GM21825 (cell line): ENCODE measurements around the gene BAD.

ENCODE experiments used
- ATAC-seq: cut with Tn5 transposase; IDR thresholded peaks from one replicate; pipeline ENCODE4 v1.9.1; 2021; ENCODE audit warnings: mild to moderate bottlenecking, moderate library complexity; ENCODE audit not compliant: unreplicated experiment

The BAD gene

DNA sequence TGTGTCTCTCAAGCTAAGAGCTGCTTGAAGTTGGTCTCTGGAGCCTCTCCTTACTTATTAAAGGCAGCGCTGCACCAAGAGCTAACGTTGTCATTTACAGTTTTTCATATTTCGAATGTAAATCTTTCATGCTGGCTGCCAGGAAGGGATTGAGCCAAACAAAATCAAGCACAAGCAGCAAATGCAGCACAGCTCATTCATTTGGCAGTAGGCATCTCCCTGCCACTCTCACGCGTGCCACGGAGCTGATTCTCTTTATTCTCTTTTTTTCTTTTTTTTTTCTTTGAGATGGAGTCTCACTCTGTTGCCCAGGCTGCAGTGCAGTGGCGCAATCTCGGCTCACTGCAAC is 51.5 kb downstream of the BAD start:
- no peak for ATAC-seq

DNA sequence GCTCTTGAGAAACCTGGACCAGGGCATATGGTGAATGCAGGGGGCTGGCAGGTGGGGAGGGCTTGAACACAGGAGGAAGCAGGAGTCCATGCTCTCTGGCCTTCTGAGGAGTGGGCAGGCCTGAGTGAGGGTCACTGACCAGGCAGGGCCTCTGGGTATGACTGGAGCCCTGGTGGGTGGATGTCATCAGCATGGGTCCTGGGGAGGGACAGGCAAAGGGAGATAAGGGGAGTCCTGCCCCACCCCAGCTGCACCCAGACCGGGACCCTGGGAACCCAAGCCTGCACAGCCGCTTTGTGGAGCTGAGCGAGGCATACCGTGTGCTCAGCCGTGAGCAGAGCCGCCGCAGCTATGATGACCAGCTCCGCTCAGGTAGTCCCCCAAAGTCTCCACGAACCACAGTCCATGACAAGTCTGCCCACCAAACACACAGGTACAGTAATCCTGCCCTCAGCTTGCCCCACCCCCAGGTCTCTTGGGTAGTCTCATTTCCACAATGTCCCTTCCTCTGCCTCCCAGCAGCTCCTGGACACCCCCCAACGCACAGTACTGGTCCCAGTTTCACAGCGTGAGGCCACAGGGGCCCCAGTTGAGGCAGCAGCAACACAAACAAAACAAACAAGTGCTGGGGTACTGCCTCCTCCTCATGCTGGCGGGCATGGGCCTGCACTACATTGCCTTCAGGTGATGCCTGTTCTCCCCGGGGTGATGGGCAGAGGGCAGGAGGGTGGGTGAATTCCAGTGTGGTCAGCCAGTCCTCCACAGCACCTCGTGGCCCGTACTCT is 52.1 kb downstream of the BAD start:
- ATAC-seq: no peak

DNA sequence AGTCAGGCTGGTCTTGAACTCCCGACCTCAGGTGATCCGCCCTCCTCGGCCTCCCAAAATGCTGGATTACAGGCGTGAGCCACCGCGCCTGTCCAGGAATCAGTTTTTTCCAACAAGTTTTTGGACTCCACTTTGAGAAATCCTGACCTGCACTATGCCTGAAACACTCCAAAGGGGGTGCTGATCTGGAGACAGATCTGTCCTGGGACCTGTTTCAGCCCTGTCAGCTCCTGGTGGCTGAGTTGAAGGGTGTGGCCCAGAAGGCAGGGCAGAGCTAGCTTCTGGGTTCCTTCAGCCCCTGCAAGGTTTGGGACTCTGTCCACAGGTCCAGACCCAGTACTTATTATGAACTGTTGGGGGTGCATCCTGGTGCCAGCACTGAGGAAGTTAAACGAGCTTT is 52.9 kb downstream of the BAD start:
- no peak for ATAC-seq

DNA sequence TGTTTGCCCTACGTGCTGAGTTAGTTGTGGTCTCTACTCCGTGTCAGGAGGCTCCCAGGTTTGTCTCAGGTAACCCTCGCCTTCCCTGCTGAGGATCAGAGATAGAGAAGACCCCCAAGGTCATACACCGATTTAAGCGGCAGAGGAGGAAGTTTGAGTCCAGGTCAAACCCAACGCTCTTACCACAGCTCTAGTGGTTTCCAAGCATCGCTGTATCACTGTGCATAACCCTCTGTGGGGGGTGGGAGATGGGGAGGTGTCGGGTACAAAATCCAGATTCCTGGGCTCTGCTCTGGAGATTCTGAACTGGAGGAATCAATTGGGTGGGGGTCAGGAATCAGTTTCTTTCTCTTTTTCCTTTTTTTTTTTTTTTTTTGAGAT is 53.5 kb downstream of the BAD start:
- no peak for ATAC-seq

DNA sequence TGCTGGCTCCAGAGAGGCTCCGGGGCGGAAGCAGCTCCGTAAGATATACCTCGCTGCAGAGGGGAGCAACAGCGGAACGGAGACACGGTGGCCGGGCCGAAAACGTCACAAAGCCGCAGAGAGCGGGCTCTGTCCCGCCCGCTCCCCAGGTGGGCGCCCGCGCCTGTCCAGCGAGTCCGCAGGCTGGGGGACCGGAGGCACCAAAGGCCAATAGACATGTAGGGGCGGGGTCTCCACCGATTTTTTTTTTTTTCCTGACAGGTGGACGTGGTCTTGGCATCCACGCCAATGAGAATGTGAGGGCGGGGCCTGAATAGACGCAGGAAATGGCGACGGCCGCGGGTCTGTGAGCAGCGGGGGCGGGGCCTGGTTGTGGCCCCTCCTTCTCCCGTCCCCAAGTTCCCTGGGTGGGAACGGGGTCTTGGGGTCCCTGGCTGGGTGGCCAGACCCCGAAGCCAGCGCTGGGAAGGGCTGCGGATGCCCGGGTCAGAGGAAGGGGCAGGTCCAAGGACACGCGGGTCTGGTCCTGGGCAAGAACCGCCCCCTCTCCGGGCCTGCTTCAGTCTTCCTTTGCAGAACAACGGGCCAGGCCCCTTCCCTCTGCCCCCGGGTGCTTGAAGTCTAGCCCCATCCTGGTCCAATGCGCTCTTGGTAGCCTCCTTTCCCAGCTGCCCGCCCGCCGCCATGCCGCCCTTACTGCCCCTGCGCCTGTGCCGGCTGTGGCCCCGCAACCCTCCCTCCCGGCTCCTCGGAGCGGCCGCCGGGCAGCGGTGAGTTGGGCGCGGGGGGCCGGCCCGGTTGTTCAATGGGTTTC is 54.1 kb downstream of the BAD start, which contains the start of gene DNAJC4:
TSS of gene DNAJC4 (plus strand) at position 378 of the 814 bp plus-strand sequence. CDS start at position 685, 307 bp downstream.
- ATAC-seq: no peak

DNA sequence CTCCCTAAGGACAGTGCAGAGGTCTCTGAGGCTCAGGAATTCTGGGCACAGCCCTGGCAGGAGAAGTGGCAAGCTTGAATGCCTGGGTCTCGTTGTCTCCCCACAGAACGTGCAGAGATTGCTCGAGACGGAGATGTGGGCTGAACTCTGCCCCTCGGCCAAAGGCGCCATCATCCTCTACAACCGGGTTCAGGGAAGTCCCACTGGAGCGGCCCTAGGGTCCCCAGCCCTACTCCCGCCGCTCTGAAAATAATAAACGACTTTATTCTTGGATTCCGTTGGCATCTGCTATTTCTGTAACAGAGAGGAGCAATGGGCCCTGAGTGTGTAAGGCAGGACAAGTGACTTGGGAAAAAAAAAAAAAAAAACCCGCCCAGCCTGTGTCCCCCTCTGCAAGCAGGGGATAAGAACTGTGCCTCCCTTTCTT is 54.7 kb downstream of the BAD start:
- ATAC-seq: no peak

DNA sequence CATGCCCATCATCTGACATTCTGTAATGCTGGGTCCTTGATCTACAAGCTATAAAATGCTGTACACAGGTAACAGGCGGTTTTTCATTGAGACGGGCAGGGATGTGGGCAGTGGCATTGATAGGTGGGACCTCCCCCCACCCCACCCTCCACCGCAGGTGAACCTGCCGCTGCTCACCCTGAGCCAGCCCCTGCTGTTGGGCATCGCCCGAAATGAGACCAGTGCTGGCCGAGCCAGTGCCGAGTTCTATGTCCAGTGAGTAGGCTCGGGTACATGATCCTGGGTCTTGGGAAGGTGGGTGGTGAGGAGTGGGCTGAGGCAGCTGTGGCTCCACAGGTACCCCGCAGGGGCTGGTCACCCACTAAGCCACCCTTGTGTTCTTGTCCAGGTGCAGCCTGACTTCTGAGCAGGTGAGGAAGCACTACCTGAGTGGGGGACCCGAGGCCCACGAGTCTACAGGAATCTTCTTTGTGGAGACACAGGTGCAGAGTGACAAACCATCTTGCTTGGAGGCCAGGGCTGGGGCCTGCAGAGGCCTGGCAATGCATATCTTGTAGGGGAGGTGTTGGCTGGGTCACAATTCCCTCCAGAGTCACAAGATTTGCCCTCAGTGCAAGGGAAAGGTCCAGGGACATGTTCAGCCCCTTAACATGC is 55.2 kb downstream of the BAD start:
- no peak for ATAC-seq

DNA sequence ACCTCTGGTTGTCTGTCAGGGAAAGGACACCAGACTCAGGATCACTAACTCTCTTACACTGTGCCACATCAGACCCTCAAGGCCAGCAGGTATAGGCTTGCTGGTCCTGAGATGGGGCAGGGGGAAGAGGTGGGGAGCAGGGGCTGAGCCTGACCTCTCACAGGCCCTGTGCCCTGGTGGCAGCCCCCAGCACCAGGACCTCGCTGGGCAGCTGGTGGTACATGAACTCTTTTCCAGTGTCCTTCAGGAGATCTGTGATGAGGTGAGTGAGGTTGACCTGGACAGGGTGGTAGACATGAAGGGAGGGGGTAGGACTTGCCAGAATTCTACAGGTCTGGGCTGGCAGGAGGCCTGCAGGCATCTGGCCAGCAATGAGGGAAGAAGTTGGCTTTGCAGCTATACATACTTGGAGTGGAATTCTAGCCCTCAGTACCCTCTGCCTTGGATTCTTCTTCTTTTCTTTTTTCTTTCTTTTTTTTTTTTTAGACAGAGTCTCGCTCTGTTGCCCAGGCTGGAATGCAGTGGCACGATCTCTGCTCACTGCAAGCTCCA is 57.0 kb downstream of the BAD start:
- no peak for ATAC-seq

DNA sequence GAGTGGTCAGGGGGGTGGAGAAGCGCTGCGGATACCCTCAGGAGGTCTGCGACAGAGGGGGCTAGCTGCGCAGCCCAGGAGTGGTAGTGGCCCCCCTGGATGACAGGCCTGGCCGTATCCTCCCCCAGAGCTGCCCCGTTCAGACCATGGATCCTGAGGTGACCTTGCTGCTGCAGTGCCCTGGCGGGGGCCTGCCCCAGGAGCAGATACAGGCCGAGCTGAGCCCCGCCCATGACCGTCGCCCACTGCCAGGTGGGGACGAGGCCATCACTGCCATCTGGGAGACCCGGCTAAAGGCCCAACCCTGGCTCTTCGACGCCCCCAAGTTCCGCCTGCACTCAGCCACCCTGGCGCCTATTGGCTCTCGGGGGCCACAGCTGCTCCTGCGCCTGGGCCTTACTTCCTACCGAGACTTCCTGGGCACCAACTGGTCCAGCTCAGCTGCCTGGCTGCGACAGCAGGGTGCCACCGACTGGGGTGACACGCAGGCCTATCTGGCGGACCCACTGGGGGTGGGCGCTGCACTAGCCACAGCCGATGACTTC is 57.9 kb downstream of the BAD start:
- peak; percentile 24 for ATAC-seq

DNA sequence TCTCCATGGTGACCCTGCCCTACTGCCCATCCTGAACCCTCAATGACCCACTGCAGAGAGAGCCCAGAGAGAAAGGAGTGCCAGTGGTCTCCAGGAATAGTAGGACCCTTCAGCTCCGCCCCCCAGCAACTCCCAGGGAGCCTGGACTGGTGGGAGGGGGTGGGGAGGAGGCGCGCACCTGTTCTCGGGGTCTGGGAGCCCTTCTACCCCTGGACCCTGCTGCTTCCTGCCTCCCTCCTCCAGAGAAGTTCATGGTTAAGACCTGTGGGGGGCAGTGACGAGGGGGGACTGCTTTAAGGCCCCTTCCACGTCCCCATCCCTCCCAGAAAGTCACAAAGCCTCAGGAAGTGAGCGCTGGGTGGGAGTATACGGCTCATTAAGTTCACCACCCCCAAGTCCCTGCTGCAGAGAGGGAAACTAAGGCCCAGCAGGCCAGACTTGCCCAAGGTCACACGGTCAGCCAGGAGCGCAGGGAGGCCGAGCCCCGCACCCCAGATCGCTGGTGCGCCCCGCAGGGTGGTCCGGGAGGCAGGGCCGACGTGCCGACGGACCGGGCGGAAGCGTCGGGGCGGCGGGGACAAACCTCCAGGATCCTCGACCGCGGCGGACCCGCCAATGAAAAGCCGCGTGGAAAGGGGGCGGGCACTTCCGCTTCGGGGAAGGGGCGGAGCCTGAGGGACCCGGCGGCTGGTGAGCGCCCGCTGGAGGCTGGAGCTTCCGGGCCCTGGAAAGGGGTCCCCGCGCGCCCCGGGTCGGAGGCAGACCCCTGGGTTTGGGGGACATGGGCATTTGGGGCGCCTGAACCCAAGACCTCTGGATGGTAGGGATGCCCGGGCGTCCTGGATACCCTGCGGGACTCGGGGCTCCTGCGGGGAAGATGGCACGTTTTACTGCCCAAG is 58.6 kb downstream of the BAD start, which contains the start of the genes NUDT22 and TRPT1:
TSS of gene NUDT22 (plus strand) at position 667 of the 899 bp plus-strand sequence. CDS start 379 bp downstream, outside the sequence.
TSS of gene TRPT1 (minus strand) at position 579 of the 899 bp plus-strand sequence. CDS start at position 253, 326 bp downstream.
- ATAC-seq: peak; percentile 37

DNA sequence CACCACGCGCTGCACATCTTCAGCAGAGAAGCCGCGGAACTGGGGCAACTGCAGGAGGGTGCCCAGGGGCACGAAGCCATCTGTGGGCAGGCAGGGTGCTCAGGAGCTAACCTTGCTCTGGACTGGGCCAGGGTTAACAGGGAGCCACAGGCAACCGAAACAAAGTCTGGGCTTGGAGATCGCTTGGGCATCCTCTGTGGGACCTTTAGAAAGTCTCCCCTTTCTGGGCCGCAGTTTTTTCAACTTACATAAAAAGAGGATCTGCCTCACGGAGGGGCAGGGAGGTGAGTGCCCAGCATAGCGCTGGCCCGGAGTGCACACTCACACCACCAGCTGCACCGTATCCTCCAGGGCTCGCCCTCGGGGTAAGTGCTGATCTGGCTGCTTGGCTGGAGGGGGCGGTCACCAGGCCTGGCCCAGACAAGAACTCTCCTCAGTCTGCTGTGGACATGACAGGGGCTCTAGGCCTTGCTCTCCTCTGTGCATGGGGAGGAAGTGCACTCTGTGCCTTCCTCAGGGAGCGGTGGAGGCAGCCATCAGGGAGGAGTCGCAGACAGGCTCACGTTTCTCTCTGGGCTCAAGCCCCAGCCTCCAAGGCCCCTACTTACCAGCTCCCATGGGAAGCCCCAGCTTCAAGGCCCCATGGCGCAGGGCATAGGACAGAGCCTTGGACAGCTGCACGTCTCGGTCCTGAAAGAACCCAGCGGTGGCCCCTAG is 59.4 kb downstream of the BAD start:
- ATAC-seq: no peak

DNA sequence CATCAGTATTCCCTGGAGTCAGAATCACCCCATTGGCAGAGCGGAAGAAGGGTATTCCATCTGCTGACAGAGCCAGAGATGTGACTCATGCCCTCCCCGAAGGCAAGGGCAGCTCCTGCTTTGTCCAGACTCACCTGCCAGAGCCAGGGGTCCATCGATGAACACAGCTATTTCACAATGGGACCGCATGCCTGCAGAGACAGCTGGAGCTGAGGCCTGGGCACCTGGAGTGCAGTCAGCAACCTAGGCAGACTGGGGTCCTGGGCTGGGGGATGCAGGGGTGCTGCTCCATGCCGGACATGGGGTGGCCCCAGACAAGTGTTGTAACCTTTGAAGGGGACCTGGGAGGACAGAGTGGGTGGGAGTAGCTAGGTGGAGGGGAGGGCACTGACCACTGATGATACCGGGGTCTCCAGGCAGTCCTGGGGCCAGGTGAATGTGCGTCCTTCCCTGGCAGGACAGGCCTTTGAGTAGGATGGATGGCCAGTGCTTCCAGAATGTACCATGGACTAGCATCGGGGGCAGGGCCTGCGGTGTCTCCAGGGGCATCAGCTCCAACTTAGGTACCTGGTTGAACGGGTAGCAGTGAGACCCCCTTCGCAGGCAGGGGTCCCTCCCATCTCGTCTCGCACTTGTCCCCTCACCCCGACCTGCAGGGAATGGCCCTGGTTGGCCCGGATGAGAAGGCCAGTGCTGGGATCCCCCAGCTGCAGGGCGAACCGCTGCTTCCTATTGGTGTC is 60.1 kb downstream of the BAD start:
- no peak for ATAC-seq

DNA sequence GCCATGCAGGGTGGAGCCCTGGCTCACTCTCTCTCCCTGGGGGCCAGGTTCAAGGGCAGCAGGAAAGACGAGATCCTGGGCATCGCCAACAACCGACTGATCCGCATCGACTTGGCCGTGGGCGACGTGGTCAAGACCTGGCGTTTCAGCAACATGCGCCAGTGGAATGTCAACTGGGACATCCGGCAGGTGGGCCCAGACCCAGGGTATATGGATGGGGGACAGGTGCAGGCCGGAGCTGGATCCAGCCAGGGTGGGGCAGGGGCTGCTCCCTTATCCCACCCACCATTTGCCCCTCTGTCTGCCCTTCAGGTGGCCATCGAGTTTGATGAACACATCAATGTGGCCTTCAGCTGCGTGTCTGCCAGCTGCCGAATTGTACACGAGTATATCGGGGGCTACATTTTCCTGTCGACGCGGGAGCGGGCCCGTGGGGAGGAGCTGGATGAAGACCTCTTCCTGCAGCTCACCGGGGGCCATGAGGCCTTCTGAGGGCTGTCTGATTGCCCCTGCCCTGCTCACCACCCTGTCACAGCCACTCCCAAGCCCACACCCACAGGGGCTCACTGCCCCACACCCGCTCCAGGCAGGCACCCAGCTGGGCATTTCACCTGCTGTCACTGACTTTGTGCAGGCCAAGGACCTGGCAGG is 61.3 kb downstream of the BAD start:
- no peak for ATAC-seq

DNA sequence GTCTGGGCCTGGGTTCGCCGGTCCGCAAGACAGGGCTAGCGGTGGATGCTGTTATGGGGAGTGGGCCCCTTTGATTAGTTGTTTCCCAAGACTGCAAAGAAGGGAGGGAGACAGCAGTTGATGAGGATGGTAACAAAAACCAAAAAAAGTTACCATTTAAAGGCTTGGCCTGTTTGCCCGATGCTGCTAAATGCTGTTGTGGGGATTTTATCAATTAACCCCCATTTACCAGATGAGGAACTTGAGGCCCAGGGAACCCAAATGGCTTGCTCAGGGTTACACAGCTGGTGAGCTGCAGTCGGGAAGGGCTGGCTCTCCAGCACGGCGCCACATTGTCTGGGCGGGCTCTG is 61.8 kb downstream of the BAD start:
- no peak for ATAC-seq

DNA sequence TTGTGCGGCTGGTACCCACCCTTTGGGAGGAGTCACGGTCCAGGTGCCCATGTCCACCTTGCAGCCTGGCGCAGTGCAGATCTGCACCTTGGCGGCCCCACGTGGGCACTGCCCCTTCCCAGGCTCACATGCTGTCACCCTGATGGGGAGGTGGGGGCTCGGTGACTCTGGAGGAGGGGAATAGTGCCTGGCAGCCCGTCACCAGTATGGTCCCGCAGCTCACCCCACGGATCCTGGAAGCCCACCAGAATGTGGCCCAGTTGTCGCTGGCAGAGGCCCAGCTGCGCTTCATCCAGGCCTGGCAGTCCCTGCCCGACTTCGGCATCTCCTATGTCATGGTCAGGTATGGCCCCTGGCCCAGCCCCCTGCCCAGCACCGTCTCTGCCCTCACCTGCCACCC is 63.7 kb downstream of the BAD start:
- ATAC-seq: no peak

DNA sequence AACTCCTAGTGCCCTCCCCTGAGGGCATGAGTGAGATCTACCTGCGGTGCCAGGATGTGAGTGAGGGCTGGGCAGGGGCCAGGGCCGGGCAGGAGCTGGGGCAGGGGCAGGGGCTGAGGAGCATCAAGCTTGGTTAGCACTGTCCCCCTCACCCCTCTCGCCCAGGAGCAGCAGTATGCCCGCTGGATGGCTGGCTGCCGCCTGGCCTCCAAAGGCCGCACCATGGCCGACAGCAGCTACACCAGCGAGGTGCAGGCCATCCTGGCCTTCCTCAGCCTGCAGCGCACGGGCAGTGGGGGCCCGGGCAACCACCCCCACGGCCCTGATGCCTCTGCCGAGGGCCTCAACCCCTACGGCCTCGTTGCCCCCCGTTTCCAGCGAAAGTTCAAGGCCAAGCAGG is 64.2 kb downstream of the BAD start:
- ATAC-seq: no peak
